Embryonic facial prominence (tissue), 1 donor: ENCODE measurements around the gene ATP7B.

Experiments used
- DNase-seq: peaks from one replicate; pipeline ENCODE4 v3.0.0-alpha.2; 2016; ENCODE audit errors: extremely low spot score

The ATP7B gene

DNA sequence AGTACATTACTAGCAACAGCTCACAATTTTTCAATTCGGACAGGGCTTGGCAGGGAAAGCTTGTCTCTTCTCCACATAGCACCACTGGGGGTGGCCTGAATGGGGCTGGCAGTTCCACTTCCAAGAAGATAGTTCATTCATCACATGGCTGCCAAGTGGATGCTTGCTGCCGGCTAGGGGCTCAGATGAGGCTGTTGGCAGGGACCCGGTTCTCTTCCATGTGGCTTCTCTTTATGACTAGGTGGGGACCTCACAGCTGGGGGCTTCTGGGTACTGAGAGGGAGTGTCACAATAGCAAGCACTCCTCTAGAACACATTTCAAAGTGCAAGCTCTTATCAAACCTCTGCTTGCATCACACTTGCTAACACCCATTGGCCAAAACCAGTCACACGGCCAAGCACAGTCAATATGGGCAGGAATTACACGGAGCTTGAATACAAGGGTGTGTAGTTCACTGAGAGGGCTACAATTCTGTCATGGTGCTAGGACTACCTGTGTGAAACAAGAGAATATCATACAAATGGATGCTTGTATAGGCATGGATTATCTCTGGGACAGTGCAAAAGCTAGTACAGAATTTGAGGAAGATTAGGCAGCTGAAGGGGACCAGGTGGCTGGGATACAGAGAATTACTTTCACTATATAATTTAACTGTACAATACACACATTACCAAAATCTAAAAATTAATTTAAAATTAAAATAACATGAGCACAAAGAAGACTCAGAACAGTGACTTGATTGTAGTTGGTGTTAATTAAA lies 32.3 kb downstream of the ATP7B start:
- DNase-seq, result no peak

DNA sequence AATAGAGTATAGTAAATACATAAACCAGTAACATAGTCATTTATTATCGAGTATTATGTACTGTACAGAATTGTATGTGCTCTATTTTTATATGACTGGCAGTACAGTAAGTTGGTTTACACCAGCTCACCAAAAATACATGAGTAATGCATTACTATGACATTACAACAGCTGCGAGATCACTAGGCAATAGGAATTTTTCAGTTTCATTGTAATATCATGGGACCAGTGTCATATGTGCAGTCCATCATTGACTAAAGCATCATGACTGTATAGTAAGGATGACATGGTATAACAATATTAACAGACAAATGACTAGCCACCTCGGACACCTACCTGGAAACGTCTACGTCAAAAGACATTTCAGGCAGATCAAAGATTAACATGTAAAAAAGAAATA lies 33.6 kb downstream of the ATP7B start:
- DNase-seq, result no peak

DNA sequence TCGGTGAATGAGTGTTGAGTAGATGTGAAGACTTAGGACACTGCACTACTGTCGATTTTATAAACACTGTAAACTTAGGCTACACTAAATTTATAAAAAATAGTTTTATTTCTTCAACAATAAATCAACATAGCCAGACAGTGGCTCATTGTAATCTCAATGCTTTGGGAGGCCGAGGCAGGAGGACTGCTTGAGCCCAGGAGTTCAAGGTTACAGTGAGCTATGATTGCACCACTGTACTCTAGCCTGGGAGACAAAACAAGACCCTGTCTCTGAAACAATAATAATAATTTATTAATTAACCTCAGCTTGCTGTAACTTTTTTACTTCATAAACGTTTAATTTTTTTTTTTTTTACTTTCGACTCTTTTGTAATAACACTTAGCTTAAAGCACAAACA lies 34.4 kb downstream of the ATP7B start:
- DNase-seq, result no peak

DNA sequence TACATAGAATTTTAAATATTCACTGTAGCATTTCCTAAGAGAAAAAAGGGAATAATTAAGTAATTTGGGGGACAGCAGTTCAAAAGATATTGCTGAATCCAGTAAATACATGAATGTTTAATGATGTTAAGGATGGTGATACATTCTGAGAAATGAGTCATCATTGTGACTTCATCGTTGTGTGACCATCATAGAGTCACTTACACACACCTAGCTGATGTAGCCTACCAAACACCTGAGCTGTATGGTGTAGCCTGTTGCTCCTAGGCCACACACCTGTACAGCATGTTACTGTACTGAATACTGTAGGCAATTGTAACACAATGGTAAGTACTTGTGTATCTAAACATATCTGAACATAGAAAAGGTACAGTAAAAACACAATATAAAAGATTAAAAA lies 34.8 kb downstream of the ATP7B start:
- no peak for DNase-seq

- no peak for DNase-seq
Observed at GRCh38 chr13:51974482-51974881, 36.8 kb downstream of the ATP7B start.

- DNase-seq, result no peak
Observed at GRCh38 chr13:51971520-51972426, 39.5 kb downstream of the ATP7B start.

DNA sequence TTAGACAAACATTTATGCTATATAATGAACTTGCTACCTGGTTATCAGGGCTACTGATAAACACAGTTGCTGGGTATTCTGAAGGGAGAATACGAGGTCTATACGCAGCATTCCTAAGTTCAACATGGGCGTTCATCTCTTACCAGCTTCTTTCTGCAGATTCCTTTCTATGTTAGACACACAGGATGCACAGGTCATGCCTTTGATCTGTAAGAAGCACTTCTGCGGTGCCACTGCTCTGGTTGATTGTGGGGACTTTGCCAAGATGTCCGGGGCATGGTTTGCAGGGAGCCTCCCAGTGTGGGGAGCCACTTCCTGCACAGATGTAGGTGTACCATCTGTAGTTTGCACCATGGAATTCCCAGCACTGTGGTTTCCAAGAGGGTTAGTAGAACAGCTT lies 40.9 kb downstream of the ATP7B start:
- DNase-seq, result no peak

DNA sequence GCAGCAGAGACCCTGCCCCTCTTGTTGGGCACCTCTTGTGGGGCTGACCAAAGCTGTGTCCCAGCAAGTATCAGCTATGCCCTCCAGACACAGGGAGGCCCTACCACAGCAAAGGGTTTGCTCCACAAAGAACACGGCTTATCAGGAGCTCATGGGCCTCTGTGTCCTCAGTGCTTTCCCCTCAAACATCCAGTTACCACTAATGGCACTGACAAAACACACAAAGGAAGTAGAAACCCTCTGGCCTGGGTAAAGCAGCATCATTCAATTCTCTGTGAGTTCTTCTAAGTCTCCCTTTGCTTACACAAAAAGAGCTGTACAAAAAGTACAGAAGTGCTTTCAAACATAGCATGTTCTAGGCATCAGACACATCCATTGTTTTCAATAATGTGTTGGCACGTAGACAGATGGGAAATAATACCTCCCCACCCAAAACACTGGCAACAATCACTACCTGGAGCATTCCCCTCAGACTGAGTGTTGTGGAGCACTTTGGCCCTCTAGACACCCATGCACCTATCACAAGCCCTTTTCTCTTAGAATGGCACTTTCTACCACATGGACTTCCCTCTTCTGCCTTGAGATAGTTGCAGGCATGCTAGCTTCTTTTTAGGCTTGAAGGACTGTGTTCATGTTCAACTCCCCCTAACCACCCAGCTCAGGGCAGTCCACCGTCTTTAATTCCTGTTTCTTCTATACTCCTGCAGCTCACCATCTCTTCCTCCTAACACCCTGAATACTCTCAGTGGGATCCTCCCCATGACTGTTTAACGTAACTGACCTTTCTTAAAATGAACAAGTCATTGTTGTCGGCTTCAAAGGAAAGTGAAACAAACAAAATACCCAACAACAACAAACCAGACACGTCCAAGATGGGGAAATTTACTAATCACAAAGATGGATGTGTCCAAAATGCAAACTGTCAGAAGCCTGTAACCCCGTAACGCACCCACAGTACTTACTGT lies 43.5 kb downstream of the ATP7B start:
- no peak for DNase-seq

- DNase-seq, result no peak
Observed at GRCh38 chr13:51966186-51966585, 45.1 kb downstream of the ATP7B start.

GRCh38 chr13:51961493-51962403 lies 49.5 kb downstream of the ATP7B start:
- no peak for DNase-seq

GRCh38 chr13:51960766-51961165 lies 50.5 kb downstream of the ATP7B start:
- no peak for DNase-seq

DNA sequence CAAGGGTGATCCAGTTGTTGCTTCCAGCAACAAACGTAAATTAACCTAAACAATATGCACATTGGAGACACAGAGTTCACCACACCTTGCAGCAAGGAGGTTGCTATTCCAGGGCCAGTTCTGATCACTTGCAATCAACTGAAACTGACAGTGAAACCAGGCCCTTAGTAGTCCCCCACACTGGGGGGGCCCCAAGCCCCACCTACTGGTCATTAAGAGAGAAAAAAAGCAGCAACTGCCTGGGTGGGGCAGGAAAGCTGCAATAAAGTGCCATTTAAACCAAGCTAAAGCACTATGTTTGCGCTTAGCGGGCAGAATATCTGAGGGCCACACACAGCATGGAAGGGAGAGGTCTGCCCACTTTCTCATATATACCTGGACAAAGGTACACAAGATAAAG lies 51.5 kb downstream of the ATP7B start:
- no peak for DNase-seq

DNA sequence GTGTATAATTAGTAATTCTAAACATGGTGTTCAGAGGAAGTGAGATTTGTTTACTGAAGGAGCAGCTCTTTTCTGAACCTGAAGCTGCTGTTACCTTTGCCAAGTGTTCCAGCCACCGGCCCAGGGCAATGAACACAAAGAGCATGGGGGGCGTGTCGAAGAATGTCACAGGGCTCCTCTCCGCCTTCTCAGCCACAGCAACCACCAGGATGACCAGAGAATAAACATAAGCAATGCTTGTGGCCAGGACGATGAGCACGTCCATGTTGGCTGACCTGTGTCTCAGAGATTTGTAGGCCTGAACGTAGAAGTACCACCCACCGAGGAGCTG lies 53.1 kb downstream of the ATP7B start:
- no peak for DNase-seq

DNA sequence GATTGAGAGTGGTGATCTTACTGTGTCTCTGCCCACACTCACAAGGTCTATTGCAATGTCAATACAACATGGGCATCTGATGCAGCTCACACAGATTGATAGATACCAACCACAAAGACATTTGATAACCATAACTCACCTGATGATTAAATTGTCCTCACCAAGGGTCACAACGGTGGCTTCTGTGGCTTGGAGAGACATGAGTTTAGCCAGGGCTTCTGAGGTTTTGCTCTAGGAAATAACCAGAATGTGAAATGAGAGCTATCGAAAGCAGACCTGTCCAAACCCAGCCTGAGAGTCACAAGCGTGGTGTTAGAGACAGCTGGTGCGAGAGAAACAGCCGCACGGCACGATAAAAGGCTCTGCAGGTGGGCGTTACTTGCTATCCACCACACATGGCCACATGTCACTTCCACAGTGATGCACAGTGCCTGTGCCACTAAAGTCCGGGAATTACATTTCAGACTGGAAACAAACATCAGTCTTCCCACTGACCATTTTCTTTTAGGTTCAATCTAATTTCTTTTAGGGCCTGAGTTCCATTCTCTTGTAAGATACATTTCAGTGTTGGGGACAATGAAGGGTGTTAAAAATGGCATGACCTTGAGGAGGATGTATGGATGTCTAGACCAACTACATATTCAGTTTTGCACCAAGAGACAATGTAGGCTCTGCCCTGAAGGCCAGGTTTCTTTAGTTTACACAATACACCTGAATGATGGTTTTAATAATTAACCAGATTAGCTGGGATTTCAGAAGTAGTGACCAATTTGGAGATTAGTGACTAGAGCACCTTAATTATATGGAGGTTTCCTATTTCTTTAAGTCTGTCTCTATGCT lies 53.7 kb downstream of the ATP7B start:
- no peak for DNase-seq

GRCh38 chr13:51956717-51957116 lies 54.5 kb downstream of the ATP7B start:
- no peak for DNase-seq

- no peak for DNase-seq
Observed at GRCh38 chr13:51955816-51956603, 55.2 kb downstream of the ATP7B start.

- no peak for DNase-seq
Observed at GRCh38 chr13:51955281-51955771, 55.9 kb downstream of the ATP7B start.

GRCh38 chr13:51953347-51954195 lies 57.7 kb downstream of the ATP7B start:
- DNase-seq, result no peak
